Measurements from ENCODE around the gene SORT1.
"Not testable (repeated sequence)": the region's sequence is repeated elsewhere in the genome, so short reads cannot be mapped to it uniquely, and the experiment has no call there.

SORT1 gene

GRCh38 chr1:109338608-109339007, 59.1 kb downstream of the SORT1 start:
- DNase-seq (ENCODE audit: low read depth), result no peak

- DNase-seq (ENCODE audit: low read depth), result no peak
Measured at GRCh38 chr1:109338091-109338490, 59.6 kb downstream of the SORT1 start.

DNA sequence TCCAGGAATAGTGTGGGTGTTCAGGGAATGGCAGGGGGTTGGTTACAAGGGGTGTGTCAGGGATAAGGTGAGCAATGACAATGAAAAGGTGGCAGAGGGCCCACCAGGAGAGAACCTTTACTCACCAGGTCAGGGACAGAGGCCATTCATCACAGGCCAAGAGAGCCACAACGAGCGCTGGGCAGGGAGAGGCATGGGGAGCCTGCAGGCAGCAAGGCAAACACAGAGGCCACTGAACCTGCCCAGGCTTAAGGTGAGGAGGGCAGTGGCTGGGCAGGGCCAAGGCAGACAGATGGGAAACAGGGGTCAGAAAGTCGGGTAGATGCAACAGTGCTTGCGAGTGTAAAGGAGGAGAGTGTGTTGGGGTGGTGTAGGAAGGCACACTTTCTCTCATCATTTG, 62.6 kb downstream of the SORT1 start:
- no peak for DNase-seq (ENCODE audit: low read depth)

GRCh38 chr1:109331113-109331512, 66.6 kb downstream of the SORT1 start:
- DNase-seq (ENCODE audit: low read depth), result no peak

- DNase-seq (ENCODE audit: low read depth), result no peak
Measured at GRCh38 chr1:109327285-109327684, 70.4 kb downstream of the SORT1 start.

DNA sequence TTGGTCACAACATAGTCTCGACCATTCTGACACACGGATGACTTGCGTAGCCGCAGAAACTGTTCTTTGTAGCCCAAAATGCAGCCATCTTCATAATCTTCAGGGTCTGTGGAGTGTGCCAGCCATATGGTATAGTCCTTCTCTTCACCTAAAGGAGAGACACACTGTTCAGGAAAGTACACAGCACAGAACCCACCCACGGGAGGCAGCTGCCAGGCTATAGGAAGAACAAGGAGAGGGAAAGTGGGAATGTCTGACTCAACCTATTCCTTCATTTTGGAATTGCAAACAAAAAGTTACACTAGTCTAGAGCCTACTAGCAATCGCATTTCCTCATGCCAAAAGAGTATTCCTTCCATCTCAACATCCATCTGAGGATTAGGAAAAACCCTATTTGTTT, 74.7 kb downstream of the SORT1 start:
- DNase-seq (ENCODE audit: low read depth), result no peak

- DNase-seq (ENCODE audit: low read depth), result no peak
Measured at GRCh38 chr1:109319114-109319513, 78.6 kb downstream of the SORT1 start.

GRCh38 chr1:109316506-109316905, 81.2 kb downstream of the SORT1 start:
- no peak for DNase-seq (ENCODE audit: low read depth)

- DNase-seq (ENCODE audit: low read depth), result no peak
Measured at GRCh38 chr1:109315288-109315687, 82.4 kb downstream of the SORT1 start.

GRCh38 chr1:109314795-109315194, 82.9 kb downstream of the SORT1 start:
- peak; percentile 39 for DNase-seq (ENCODE audit: low read depth)

DNA sequence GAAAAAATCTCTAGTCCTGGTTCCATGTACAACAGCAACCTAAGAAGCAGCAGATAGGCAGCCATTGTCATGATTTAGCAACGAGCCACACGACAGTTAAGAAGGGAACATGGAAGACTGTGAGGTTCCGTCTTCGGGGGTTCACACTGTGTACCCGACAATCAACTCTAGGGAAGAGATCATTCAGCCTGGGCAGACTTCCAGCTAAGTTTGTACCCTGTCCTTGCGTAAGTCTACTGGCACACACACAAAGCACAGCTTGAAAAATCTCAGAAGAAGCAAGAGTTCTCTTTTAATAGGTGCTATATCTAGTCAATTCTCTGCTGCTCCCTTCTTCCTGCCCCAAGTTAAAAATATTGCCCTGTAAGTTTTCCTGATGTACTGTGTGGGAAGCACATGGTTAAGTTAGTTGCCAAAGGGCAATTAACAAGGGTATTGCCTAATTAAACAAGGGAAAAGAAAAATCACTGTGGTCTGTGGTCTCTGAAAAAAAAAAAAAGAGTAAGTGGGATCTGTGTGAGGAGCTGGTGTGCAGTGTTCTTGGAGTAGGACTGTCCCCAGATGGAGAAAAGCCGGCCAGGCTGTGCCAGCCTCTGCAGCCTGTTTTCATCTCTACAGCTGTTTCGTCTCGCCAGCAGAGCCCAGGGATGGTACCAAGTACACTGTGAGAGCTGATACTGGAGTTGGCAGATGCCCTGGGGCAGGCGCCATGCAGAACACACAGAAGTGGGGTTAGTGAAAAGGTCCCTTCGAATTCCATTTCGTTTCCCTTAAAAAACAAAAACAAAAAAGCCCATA, 84.5 kb downstream of the SORT1 start:
- peak; percentile 38 for DNase-seq (ENCODE audit: low read depth)

DNA sequence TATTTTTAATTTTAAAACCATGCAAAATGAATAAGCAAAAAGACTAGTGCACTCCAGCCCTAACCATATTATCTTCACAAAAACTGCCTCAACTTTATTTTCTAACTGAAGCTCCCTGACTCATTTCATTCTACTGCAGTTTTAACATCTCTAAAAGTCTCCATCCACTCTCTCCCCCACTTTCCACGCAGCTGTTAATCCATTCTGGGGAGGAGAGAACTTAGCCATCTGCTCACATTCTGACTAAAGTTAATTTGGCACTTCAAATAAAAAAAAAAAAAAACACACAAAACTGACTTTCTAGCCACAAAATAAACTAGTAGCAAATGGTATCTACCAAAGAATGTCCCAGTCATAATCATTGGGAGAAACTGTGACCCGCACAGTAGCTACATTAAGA, 85.5 kb downstream of the SORT1 start:
- no peak for DNase-seq (ENCODE audit: low read depth)

GRCh38 chr1:109309347-109309746, 88.4 kb downstream of the SORT1 start:
- no peak for DNase-seq (ENCODE audit: low read depth)

DNA sequence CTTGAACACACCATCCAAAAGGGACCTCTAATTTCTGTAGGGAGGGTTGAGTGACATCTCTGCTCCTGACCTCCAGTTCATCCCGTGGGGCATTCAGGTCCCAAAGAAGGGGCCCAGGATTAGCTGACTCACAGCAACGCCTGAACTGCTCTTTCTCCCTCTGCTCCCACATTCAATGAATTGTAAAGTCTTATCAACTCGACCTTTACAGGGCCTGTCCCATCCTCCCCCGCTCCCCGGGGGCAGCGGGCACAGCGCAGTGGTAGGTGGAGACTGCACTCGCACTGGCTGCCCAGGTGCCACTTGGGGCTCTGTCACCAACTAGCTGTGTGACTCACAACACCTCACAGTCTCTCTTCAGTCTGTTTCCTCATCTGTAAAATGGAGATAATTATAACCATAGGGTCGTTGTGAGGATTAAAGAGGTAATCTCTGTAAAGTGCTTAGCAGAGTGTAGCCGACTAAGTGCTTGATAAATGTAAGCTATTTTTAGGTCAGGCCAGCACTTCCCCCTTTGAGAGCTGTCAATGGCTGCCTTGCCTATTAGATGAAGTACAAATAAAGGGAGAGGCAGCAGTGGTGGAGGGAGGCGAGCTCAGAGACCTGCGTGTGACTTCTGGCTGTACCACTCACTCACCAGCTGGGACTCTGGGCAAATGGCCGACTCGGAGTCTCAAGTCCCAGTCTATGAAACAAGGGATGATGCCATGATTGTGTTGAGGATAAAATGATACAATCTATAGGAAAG, 90.3 kb downstream of the SORT1 start:
- no peak for DNase-seq (ENCODE audit: low read depth)

DNA sequence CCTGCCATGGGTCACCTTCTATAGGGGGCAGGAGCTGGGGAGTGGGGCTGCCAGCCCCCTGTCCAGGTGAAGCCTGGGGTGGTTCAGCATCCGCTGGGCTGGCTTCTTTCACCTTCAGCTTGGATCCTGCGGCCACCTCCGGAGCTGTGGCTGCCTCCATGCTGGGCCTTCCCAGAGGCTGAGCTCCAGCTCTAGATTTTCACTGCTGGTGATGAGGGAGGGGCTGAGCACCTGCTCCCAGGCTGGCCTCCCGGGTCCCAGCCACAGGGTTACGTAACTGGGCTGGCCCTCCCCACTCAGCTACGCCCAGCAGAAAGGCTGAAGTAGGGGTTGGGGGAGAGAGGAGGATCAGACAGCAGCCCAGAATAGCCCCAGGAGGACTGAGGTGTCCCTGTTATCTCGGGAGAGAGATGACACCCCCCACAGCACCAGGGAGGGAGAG, 90.9 kb downstream of the SORT1 start, which contains the start of gene MYBPHL:
Gene MYBPHL (minus strand): TSS at position 180 of the 442 bp plus-strand sequence. CDS start 20 bp downstream, at position 160.
- no peak for DNase-seq (ENCODE audit: low read depth)

- DNase-seq (ENCODE audit: low read depth), result not testable (repeated sequence)
Measured at GRCh38 chr1:109305991-109306390, 91.7 kb downstream of the SORT1 start.

- no peak for DNase-seq (ENCODE audit: low read depth)
Measured at GRCh38 chr1:109304226-109304920, 93.3 kb downstream of the SORT1 start.

DNA sequence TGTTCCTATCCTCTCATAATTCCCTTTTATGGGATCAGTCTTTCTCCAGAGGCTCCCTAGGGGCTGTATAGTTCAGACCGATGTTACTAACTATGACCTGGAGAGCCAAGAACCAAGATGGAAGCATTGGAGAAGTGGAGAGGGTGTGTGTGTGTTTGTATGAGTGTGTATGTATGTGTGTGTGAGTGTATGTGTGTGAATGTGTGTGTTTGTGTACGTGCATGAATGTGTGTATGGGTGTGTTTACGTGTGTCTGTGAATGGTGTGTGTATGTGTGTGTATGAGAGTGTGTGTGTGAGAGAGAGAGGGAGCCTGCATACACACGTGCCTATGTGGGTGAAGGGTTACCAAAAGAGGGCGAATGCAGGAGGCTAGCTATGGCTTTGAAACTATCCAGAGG, 95.8 kb downstream of the SORT1 start:
- no peak for DNase-seq (ENCODE audit: low read depth)

DNA sequence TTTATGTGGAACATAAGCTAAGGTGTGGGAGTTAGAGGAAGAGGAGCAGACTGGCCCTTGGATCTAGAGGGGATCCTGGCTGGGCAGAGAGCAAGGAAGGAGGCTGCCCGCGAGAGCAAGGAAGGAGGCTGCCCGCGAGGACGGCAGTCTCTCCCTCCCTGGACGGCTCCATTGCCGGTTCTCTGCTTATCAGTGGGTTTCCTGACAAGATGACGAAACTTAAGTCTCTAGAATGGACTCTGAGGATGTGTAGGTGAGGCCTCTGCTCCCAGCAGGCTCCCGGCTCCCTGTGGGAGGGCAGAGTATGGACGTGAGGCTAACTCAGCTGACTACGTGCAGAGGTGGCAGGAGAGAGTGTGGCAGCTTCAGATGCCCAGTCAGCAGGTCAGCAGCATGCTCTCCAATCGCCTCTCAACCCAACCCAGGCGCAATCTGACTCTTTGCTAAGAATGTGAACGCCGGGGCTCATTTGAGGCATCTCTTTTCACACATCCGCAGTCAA, 97.0 kb downstream of the SORT1 start:
- peak; percentile 57 for DNase-seq (ENCODE audit: low read depth)

DNA sequence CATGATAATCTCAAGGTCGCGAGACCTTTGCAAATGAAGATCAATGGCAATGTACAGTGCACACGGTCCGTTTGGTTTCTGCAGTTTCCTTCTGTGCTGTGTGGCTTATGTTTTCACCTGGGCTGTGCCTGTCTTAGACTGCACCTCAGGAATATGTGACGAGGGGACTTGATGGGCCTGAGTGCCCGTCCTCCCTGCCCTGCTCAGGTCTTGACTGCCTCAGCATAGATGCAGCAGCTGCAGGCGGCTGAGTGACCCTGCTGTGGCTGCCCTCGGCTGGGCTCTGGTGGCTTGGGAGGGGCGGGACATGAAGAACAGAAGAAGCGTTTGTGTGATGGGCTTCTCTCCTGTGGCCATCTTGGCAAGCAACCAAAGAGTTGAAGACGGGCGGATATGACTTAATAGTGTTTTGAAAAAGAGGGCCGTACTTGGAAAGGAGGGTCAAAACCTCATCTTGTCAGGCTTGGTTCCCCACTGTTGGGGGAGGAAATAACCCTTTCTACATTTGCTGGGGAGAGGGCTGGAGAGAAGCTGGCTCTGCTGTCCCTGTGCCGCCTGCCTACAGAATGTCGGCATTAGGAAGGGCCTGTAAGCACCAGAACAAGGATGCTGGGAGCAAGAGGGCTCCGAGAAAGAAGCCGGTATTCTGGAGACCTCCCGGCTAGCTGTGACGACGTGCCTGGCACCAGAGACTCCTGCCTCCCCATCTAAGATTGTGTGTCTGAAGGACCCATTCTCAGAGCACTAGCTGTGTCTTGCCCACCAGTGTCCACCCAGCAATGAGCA, 98.0 kb downstream of the SORT1 start:
- peak; percentile 51 for DNase-seq (ENCODE audit: low read depth)

Measured in amniotic epithelial cell (primary cell).